CD14-positive monocyte (primary cell): ENCODE data around the gene SNX25. TPM values are rescaled to one million over a fixed set of nuclear protein-coding genes. Genes with fewer than 3 reads are reported as not detected.
A peak's percentile ranks its signal among the peaks of the same experiment; 100 is the strongest.

Experiments used
- DNase-seq, 3 donors: peaks; one replicate each; pipeline ENCODE4 v3.0.0-alpha.2; 2011 to 2022
- H2AFZ ChIP-seq: 2 replicates; pipeline ENCODE4 v1.6.0; 2012; ENCODE audit warnings: mild to moderate bottlenecking, low read depth, low read length, inconsistent platforms; ENCODE audit not compliant: insufficient read depth, poor library complexity, severe bottlenecking
- H3K27ac ChIP-seq, 2 donors: 1 replicate in 1 of 2; 2 replicates in 1 of 2; pipeline ENCODE4 v1.5.1; 2012 to 2013; ENCODE audit warnings: low read length in 2 of 2, control low read depth in 1 of 2, inconsistent platforms in 1 of 2, low read depth in 1 of 2, mild to moderate bottlenecking in 1 of 2
- H3K27me3 ChIP-seq, 2 donors: one replicate each; pipeline versions ENCODE4 v1.6.0 to v1.6.1; 2011 to 2013; ENCODE audit warnings: low read length in 2 of 2; ENCODE audit not compliant: control insufficient read depth in 2 of 2, insufficient read depth in 2 of 2
- H3K36me3 ChIP-seq, 2 donors: replicated peaks in 1 of 2; 1 replicate in 1 of 2; 2 replicates in 1 of 2; pipeline versions ENCODE4 v1.5.1 to v1.6.1; 2012 to 2013; ENCODE audit warnings: low read length in 2 of 2, control low read depth in 1 of 2, inconsistent platforms in 1 of 2, mild to moderate bottlenecking in 1 of 2; ENCODE audit not compliant: insufficient read depth in 2 of 2, control insufficient read depth in 1 of 2
- H3K4me1 ChIP-seq, 2 donors: 1 replicate in 1 of 2; 2 replicates in 1 of 2; pipeline versions ENCODE4 v1.5.1 to v1.6.1; 2012 to 2013; ENCODE audit warnings: low read length in 2 of 2, control low read depth in 1 of 2, inconsistent platforms in 1 of 2, mild to moderate bottlenecking in 1 of 2, moderate library complexity in 1 of 2; ENCODE audit not compliant: insufficient read depth in 2 of 2, control insufficient read depth in 1 of 2
- H3K4me2 ChIP-seq: replicated peaks from 2 replicates; pipeline ENCODE3; 2012; ENCODE audit warnings: low read length, moderate library complexity, mild to moderate bottlenecking; ENCODE audit not compliant: poor library complexity, severe bottlenecking; ENCODE audit errors: extremely low read depth
- H3K4me3 ChIP-seq, 3 experiments: fragments of 200-600 bp in 1 of 3; sonication (generic) in 1 of 3; replicated peaks in 1 of 3; 1 replicate in 2 of 3; 2 replicates in 1 of 3; pipeline ENCODE4 v1.5.1; 2011 to 2013; ENCODE audit warnings: low read length in 3 of 3, mild to moderate bottlenecking in 3 of 3, control low read depth in 2 of 3, low read depth in 2 of 3, inconsistent platforms in 1 of 3, moderate library complexity in 1 of 3
- H3K79me2 ChIP-seq: 2 replicates; pipeline ENCODE4 v1.6.0; 2012; ENCODE audit warnings: mild to moderate bottlenecking, control low read depth, inconsistent platforms, low read length, moderate library complexity; ENCODE audit not compliant: insufficient read depth
- H3K9ac ChIP-seq: 2 replicates; pipeline ENCODE4 v1.6.0; 2017; ENCODE audit warnings: low read length, mild to moderate bottlenecking; ENCODE audit not compliant: insufficient read depth, poor library complexity, severe bottlenecking
- H3K9me3 ChIP-seq, 2 donors: replicated peaks in 1 of 2; 1 replicate in 1 of 2; 2 replicates in 1 of 2; pipeline versions ENCODE4 v1.5.1 to v1.6.1; 2012 to 2013; ENCODE audit warnings: low read length in 2 of 2, control low read depth in 1 of 2; ENCODE audit not compliant: control insufficient read depth in 1 of 2, insufficient read depth in 1 of 2
- H4K20me1 ChIP-seq: 2 replicates; pipeline ENCODE4 v1.6.0; 2012; ENCODE audit warnings: mild to moderate bottlenecking, low read length, control low read depth, moderate library complexity; ENCODE audit not compliant: insufficient read depth
- H3K27ac Mint-ChIP-seq, 7 donors: one replicate each; pipeline ENCODE4 v1.8.0; 2020; ENCODE audit warnings: mild to moderate bottlenecking in 7 of 7, mixed read lengths in 7 of 7, moderate library complexity in 6 of 7, inconsistent platforms in 2 of 7
- H3K27me3 Mint-ChIP-seq, 3 donors: one replicate each; pipeline ENCODE4 v1.8.0; 2021 to 2022; ENCODE audit warnings: low read depth in 3 of 3, mild to moderate bottlenecking in 3 of 3, mixed read lengths in 3 of 3, moderate library complexity in 3 of 3, inconsistent platforms in 1 of 3
- H3K36me3 Mint-ChIP-seq, 2 donors: one replicate each; pipeline ENCODE4 v1.8.0; 2020; ENCODE audit warnings: mixed read lengths in 2 of 2, inconsistent platforms in 1 of 2, mild to moderate bottlenecking in 1 of 2
- H3K4me1 Mint-ChIP-seq: one replicate; pipeline ENCODE4 v1.8.0; 2020; ENCODE audit warnings: mild to moderate bottlenecking, mixed read lengths
- H3K4me3 Mint-ChIP-seq, 2 donors: one replicate each; pipeline ENCODE4 v1.8.0; 2020; ENCODE audit warnings: mild to moderate bottlenecking in 2 of 2, mixed read lengths in 2 of 2, moderate library complexity in 1 of 2
- H3K9me3 Mint-ChIP-seq, 7 donors: one replicate each; pipeline ENCODE4 v1.8.0; 2020 to 2022; ENCODE audit warnings: mixed read lengths in 7 of 7, mild to moderate bottlenecking in 6 of 7, moderate library complexity in 6 of 7, inconsistent platforms in 2 of 7
- WGBS: methylation state at CpG from one replicate; pipeline ENCODE4 v1.1.5; 2013; ENCODE audit warnings: missing lambda C conversion rate; ENCODE audit not compliant: insufficient coverage; 5-methylcytosine and 5-hydroxymethylcytosine counted together
- intact Hi-C, 2 donors: fragments of 100-400 bp; cut with micrococcal nuclease; formaldehyde crosslinking; loops; one replicate each; pipeline versions ENCODE4 v1.15.0 to v1.15.1; 2023
- polyA plus RNA-seq, 3 donors: library from polyadenylated mRNA; depleted of rRNA in 1 of 3; unstranded in 2 of 3; stranded (reverse) in 1 of 3; fragments of 300-500 nt in 2 of 3; fragments of >200 nt in 1 of 3; fragmentation: Illumina TruSeq in 2 of 3; gene quantifications; 1 replicate in 2 of 3; 2 replicates in 1 of 3; pipeline ENCODE4 v1.2.3, GENCODE V29; 2012 to 2021
- TF ChIP-seq, protein P1 (sequence below): fragments of 200-600 bp; IDR thresholded peaks from one replicate; pipeline ENCODE4 v1.8.0; 2022; ENCODE audit warnings: antibody characterized with exemption, mild to moderate bottlenecking

The SNX25 gene
- polyA plus RNA-seq, 3 donors, result 0.31 to 0.40 (median 0.36) TPM

DNA sequence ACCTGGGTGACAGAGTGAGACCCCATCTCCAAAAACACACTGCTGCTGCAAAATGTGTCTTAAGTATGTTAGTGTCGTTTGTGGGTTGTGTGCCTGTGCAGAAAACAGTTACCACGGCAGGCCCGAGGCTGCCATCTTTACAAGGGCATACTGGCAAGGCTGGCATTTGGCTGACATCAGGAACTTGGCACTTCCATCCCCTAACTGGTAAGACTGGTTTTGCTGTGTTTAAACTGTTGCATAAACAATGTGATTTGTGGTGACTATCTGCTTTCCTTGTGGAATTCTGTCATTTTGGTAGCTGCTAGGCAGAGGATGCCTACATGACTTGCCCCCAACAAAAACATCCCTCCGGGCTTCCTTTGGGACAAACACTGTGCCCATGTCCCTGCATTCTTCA, 174.1 kb downstream of the SNX25 start:
- no peak for DNase-seq
- H2AFZ ChIP-seq, result no peak overlapping the region
- no peaks in the 10 kb centered on the region for H3K79me2 ChIP-seq
- peaks cover 0 to 3% of the 10 kb centered on the region in 2 donors for H3K4me1 ChIP-seq
- H3K36me3 ChIP-seq, result no peaks in the 10 kb centered on the region
- peaks cover 9% of the 10 kb centered on the region for H3K4me1 Mint-ChIP-seq
- peak overlapping the region in 1 of 7 donors; percentile 50 for H3K27ac Mint-ChIP-seq
- no peak overlapping the region for H3K27ac ChIP-seq
- TF ChIP-seq, protein P1, sequence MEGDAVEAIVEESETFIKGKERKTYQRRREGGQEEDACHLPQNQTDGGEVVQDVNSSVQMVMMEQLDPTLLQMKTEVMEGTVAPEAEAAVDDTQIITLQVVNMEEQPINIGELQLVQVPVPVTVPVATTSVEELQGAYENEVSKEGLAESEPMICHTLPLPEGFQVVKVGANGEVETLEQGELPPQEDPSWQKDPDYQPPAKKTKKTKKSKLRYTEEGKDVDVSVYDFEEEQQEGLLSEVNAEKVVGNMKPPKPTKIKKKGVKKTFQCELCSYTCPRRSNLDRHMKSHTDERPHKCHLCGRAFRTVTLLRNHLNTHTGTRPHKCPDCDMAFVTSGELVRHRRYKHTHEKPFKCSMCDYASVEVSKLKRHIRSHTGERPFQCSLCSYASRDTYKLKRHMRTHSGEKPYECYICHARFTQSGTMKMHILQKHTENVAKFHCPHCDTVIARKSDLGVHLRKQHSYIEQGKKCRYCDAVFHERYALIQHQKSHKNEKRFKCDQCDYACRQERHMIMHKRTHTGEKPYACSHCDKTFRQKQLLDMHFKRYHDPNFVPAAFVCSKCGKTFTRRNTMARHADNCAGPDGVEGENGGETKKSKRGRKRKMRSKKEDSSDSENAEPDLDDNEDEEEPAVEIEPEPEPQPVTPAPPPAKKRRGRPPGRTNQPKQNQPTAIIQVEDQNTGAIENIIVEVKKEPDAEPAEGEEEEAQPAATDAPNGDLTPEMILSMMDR, result no peak
- H3K27me3 Mint-ChIP-seq, result peaks cover 30 to 39% (median 33%) of the 10 kb centered on the region in 3 donors
- peaks cover 3 to 15% (median 8%) of the 10 kb centered on the region in 7 donors for H3K9me3 Mint-ChIP-seq
- H3K4me3 Mint-ChIP-seq, result peak overlapping the region in 1 of 2 donors; percentile 65
- intact Hi-C loops, result no loop called here
- no peak overlapping the region for H3K9ac ChIP-seq
- no peak overlapping the region for H3K4me3 ChIP-seq
- H3K36me3 Mint-ChIP-seq, result no peaks in the 10 kb centered on the region
- WGBS, result no CpG with 5 or more reads among the region's 4 CpGs
- no peak overlapping the region for H3K4me2 ChIP-seq
- peaks cover 18 to 30% of the 10 kb centered on the region in 2 donors for H3K27me3 ChIP-seq
- H4K20me1 ChIP-seq, result no peaks in the 10 kb centered on the region
- H3K9me3 ChIP-seq, result peaks cover 0 to 8% of the 10 kb centered on the region in 2 donors

DNA sequence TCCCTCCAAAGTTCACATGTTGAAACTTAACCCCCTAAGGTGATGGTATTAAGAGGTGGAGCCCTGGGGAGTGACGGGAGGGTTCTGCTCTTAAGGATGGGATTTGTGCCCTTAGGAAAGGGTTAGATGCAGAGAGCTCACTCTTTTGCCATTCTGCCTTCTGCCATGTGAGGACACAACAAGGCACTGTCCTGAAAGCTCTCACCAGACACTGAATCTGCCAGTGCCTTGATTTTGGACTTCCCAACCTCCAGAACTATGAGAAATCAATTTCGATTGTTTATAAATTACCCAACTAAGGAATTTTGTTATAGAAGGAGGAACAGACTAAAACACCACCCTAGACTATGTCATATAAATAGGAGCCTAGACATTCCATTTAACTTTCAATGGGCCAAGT, 174.7 kb downstream of the SNX25 start:
- no peak overlapping the region for H2AFZ ChIP-seq
- H3K9ac ChIP-seq, result no peak overlapping the region
- H3K9me3 ChIP-seq, result peaks cover 0 to 8% of the 10 kb centered on the region in 2 donors
- TF ChIP-seq, protein P1, result no peak
- no peaks in the 10 kb centered on the region for H3K36me3 Mint-ChIP-seq
- peaks cover 18 to 30% of the 10 kb centered on the region in 2 donors for H3K27me3 ChIP-seq
- H3K79me2 ChIP-seq, result no peaks in the 10 kb centered on the region
- H3K27me3 Mint-ChIP-seq, result peaks cover 29 to 39% (median 33%) of the 10 kb centered on the region in 3 donors
- H3K9me3 Mint-ChIP-seq, result peaks cover 3 to 15% (median 8%) of the 10 kb centered on the region in 7 donors
- H3K4me3 ChIP-seq, result no peak overlapping the region
- no peaks in the 10 kb centered on the region for H4K20me1 ChIP-seq
- DNase-seq, result no peak
- H3K27ac Mint-ChIP-seq, result no peak overlapping the region
- no peak overlapping the region for H3K4me2 ChIP-seq
- no peak overlapping the region for H3K27ac ChIP-seq
- intact Hi-C loops, result no loop called here
- peaks cover 9% of the 10 kb centered on the region for H3K4me1 Mint-ChIP-seq
- WGBS, result 80% methylated on average over 1 of the region's 2 CpGs
- peaks cover 0 to 3% of the 10 kb centered on the region in 2 donors for H3K4me1 ChIP-seq
- peak overlapping the region in 1 of 2 donors; percentile 65 for H3K4me3 Mint-ChIP-seq
- H3K36me3 ChIP-seq, result no peaks in the 10 kb centered on the region
